Activated CD8-positive, alpha-beta memory T cell treated with anti-CD3 and anti-CD28 coated beads for 48 hours (primary cell): Measurements from ENCODE around the gene LMNTD1.
A peak's percentile ranks its signal among the peaks of the same experiment; 100 is the strongest.
"Not testable (repeated sequence)": the region's sequence is repeated elsewhere in the genome, so short reads cannot be mapped to it uniquely, and the experiment has no call there.

ENCODE experiments used
- DNase-seq, 3 experiments: peaks; one replicate each; pipeline ENCODE4 v3.0.0-alpha.2; 2020; ENCODE audit warnings: low read depth in 2 of 3, low spot score in 2 of 3

Gene LMNTD1

GRCh38 chr12:25553098-25553497, at the start of gene LMNTD1:
Gene LMNTD1, minus strand, starts transcription at chr12:25553283. Its CDS starts 324 bp downstream, at chr12:25552959.
- no peak for DNase-seq

DNA sequence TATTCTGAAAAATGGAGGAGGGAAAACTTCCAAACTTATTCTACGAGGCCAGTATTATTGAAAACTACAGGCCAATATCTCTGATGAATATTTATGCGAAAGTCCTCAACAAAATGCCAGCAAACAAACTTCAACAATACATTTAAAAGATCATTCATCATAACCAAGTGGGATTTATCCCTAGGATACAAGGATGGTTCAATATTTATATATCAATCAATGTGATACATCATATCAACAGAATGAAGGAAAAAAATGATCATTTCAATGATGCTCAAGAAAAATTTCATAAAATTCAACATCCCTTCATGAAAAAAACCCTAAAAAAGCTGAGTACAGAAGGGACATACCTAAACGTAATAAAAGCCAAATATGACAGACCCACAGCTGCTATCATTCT, 45.9 kb upstream of the LMNTD1 start:
- no peak for DNase-seq

- DNase-seq: not testable (repeated sequence)
Measured at GRCh38 chr12:25595496-25595895, 42.4 kb upstream of the LMNTD1 start.

DNA sequence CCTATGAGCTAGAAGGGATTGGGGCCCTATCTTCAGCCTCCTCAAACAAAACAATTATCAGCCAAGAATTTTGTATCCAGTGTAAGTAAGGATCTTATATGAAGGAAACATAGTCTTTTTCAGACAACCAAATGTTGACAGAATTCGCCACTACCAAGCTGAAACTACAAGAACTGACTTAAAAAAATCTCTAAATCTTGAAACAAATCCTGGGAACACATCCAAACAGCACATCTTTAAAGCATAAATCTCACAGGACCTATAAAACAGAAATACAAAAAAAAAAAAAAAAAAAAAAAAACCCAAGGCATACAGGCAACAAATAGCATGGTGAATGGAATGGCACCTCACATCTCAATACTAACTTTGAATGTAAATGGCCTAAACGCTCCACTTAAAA, 41.3 kb upstream of the LMNTD1 start:
- no peak for DNase-seq

DNA sequence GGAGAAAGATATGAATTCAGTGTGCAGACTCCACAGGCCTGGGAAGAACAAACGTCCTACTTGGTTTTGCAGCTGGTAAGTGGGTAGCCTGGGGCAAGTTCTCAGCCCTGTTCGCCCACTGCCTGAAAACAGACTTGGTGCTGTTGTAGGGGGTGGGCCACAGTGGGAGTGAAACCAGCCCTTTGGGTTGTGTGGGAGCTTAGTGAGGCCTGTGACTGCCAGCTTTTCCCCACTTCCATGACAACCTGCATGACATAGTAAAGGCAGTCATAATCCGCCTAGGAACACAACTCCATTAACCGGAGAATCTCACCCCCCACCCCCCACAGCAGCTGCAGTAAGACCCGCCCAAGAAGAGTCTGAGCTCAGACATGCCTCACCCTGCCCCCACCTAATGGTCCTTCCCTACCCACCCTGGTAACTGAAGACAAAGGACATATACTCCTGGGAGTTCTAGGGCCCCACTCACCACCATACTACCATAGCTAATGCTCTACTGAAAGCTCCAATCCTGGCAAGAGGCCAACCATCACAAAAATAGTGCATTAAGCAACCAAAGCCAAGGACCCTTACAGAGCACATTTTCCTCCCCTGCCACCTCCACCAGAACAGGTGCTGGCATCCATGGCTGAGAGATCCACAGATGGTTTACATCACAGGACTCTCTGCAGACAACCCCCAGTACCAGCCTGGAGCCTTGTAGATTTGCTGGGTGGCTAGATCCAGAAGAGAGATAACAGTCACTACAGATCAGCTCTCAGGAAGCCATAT, 39.8 kb upstream of the LMNTD1 start:
- DNase-seq: no peak

- DNase-seq: no peak
Measured at GRCh38 chr12:25591144-25591543, 38.1 kb upstream of the LMNTD1 start.

DNA sequence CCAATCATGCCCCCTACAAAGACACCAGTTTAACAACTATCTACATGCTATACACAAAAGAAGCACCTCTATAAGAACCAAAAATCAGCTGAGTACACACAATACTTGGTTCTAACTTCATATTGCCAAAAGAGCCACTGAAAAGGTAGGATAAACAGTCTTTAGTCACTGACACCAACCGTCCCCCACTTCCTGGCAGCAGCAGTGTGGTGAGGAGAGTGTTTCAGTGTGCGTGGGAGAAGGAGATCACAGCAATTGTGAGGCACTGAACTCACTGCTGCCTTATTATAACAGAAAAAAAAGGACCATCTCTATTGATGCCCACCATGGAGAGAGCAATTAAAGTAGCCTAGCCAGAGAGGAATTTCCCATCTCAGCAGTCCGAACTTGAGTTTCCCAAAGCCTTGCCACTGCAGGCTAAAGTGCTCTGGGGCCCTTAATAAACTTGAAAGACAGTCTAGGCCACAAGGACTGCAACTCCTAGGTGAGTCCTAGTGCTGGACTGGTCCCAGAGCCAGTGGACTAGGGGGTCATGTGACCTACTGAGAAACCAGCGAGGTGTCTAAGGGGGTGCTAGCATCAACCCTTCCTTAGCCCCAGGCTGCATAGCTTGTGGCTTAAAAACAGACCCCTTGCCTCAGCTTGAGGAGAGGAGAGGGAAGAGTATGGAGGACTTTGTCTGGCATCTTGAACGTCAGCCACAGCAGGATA, 37.1 kb upstream of the LMNTD1 start:
- DNase-seq: peak in 1 of 3 experiments; percentile 6

DNA sequence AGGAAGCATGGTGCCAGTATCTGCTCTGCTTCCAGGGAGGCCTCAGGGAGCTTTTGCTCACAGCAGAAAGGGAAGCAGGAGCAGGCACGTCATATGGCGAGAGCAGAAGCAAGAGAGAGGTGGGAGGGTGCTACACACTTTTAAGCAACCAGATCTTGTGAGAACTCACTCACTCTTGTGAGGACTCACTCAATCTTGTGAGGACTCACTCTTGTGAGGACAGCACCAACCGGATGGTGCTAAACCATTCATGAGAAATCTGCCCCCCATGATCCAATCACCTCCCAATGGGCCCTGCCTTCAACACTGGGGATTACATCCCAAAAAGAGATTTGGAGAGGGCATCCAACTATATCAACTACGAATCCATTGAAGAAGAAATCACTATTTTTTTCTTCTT, 34.3 kb upstream of the LMNTD1 start:
- no peak for DNase-seq

- no peak for DNase-seq
Measured at GRCh38 chr12:25585662-25586061, 32.6 kb upstream of the LMNTD1 start.

DNA sequence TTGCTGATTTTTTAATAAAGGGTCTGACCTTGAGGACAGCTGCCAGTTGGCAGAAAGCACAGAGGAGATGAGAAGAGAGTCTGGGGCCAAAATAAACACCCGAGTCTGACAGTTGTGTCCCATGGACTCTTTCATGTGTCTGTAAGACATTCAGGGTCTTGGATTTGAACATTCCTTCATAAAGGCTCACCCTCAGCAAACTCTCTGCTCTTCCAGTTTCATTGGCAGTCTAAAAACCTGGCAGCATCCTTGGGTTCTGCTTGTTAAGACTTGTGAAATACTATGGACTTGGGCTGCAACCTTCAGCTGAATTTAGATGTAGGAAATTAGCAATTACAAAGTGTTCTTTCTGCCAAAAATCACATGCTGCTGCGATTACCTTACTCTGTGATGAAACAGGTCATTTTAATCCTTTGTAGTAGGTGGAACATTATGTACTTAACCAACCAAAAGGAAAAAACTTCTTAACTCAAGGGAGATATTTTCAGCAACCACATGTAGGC, 32.0 kb upstream of the LMNTD1 start:
- DNase-seq: no peak

GRCh38 chr12:25584596-25584995, 31.5 kb upstream of the LMNTD1 start:
- no peak for DNase-seq

- no peak for DNase-seq
Measured at GRCh38 chr12:25583545-25583944, 30.5 kb upstream of the LMNTD1 start.

DNA sequence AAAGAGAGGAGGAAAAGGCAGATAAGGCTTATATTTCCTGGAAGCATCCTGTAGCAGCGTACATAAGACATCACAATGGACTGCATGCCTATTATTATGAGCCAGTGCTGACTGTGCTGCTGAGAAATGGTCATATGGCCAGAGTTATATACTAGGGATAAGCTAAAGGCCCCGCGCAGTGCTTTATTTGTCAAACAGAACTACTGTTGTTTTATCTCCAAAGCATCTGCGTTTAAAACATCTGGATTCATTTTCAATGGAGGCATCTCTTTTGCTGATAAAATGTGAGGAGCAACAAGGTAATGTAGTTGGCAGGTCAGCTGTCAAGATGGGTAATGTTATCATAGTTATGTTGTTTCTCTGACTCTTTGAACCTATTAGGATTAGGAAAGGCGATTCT, 28.0 kb upstream of the LMNTD1 start:
- no peak for DNase-seq

GRCh38 chr12:25578411-25579143, 25.5 kb upstream of the LMNTD1 start:
- no peak for DNase-seq

DNA sequence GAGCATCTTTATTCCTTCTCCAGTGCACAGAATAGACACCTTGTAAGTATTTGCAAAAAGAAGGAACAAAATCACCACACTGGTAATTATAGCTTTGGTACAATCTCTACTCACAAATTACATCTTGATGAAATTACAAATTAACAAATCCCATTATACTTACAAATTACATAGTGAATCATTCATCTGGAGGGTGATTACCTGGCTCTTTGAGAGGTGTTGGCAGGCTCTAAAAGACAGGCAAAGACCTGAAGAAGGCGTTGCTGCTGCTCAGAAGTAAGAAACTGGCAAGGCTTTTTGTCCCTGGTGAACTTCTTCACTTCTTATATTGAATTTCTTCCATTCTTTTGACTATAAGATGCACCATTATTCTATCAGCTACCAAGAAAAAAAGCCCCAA, 21.7 kb upstream of the LMNTD1 start:
- no peak for DNase-seq

- no peak for DNase-seq
Measured at GRCh38 chr12:25573346-25573745, 20.3 kb upstream of the LMNTD1 start.

DNA sequence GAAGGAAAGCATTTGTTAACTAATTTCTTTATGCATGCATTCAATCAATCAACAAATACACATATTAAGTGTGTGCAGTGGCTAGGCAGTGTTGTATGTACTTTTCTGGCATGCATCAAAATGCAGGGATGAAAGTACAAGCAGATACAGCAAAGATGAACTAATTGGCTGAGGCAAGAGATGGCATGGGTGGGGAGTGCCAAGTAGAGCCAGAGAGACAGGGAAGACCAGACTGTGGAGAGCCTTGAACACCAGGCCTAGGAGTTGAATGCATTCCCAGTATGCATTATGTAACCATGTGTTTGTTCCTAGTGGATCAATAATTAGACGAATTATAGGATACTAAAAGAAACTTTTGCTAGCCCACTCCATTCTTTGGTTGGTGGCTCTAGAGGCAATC, 17.3 kb upstream of the LMNTD1 start:
- DNase-seq: no peak

DNA sequence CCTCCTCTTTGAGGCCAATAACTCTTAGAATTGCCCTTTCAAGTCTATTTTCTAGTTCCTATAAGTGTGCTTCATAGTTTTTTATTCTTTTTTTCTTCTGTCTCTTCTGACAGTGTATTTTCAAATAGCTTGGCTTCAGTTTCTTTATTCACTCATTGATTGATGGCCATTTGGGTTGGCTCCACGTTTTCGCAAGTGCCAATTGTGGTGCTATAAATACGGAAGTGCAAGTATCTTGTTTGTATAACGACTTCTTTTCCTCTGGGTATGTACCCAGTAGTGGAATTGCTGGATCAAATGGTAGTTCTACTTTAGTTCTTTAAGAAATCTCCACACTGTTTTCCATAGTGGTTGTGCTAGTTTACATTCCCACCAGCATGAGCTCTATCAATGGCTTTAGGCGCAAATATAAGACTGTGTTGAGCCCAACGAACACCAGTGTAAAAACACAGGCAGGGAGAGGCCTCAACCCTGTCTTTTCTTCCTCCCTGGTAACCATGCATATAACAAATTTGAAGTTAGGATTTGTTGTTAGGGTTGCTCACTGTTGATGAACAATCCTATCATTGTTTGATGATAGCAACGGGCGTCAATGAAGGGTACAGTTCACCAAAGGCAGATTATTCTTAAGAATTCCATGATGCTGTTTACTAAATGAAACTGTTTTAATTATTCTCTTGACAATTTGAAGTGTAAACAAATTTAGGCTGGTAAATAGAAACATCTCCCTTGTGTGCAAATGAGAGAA, 13.3 kb upstream of the LMNTD1 start:
- DNase-seq: no peak

- DNase-seq: no peak
Measured at GRCh38 chr12:25558586-25558985, 5.5 kb upstream of the LMNTD1 start.

DNA sequence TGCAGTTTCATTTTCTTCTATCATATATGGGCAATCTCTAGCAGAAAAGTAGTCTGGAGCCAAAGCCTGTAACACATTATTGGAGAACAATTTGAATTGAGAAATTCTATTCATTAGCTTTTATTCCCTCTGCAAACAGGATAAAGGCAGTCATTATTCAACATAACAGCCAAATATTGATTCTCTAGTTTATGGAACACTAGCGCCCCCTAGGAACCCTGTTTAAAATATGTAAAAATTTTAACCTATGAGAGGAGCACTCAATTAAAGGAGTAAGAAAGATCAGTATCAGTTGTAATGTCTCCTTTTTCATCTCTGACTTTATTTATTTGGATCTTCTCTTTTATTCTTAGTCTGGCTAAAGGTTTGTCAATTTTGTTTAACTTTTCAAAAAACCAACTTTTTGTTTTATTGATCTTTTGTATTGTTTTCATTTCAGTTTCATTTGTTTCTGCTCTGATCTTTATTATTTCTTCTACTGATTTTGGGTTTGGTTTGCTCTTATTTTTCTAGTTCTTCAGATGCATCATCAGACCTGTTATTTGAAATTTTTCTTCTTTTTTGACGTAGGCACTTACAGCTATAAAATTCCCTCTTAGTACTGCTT, 4.8 kb upstream of the LMNTD1 start:
- DNase-seq: no peak

DNA sequence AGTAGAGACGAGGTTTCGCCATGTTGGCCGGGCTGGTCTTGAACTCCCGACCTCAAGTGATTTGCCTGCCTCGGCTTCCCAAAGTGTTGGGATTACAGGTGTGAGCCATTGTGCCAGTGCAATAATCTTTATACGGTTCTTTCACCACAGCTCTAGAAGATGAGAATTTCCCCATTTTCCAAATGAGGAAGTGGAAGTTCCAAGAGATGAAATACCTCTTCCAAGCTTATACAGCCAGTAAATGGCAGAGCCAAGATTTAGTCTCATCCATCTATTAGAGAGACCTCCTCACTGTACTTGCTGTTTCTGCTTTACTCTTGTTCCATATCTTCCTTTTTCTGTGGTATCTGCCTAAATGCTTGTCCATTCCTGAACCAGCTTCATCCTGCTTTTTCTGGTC, 3.1 kb upstream of the LMNTD1 start:
- no peak for DNase-seq
